ENCODE results near the gene TPD52L1. TPM values are rescaled to one million over a fixed set of nuclear protein-coding genes. Genes with fewer than 3 reads are reported as not detected.

The TPD52L1 gene
- total RNA-seq, 4 donors from 2014 or later: 123 to 234 (median 175) TPM

DNA sequence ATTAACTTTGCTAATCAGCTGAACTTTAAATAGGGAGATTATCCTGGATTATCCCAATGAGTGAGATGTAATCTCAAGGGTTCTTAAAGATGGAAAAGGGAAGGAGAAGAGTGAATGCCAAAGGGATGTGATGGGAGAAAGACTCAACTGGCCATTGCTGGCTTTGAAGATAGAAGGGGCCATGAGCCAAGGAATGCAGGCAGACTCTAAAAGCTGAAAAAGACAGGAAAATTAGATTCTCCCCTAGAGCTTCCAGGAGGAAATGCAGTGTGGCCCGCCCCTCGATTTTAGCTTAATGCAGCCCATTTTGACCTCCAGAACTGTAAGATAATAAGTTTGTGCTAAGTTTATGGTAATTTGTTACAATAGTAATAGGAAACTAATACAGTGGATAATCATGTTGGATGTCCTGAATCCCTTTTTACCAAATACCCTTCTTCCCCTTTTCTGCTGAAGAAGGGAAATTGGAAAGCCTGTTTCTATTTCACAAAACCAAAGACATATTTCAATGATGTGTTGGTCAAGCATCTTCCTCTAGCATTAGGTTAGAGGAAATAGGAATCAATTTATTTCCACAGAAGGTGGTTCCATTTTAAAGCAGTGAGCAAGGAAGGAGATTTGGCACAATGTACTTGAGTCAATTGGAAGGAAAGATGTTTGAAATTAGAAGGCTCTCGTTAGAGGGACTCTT, 151.5 kb downstream of the TPD52L1 start:
- TF ChIP-seq, protein P1, sequence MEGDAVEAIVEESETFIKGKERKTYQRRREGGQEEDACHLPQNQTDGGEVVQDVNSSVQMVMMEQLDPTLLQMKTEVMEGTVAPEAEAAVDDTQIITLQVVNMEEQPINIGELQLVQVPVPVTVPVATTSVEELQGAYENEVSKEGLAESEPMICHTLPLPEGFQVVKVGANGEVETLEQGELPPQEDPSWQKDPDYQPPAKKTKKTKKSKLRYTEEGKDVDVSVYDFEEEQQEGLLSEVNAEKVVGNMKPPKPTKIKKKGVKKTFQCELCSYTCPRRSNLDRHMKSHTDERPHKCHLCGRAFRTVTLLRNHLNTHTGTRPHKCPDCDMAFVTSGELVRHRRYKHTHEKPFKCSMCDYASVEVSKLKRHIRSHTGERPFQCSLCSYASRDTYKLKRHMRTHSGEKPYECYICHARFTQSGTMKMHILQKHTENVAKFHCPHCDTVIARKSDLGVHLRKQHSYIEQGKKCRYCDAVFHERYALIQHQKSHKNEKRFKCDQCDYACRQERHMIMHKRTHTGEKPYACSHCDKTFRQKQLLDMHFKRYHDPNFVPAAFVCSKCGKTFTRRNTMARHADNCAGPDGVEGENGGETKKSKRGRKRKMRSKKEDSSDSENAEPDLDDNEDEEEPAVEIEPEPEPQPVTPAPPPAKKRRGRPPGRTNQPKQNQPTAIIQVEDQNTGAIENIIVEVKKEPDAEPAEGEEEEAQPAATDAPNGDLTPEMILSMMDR (IDR thresholded peaks at IDR 0.05): no peak
- no peak for TF ChIP-seq POLR2A (IDR thresholded peaks at IDR 0.05)
- intact Hi-C loops (cut with DNase I; ENCODE audit: low total_unique reads): no loop called here
- 87 to 92% methylated on average over 3 of the region's 3 CpGs for WGBS, 2 donors
- no peak for DNase-seq (ENCODE audit: low spot score in 2 of 2)
- no peak overlapping the region for H3K4me3 ChIP-seq (ENCODE audit: low read depth, poor library complexity, severe bottlenecking)

DNA sequence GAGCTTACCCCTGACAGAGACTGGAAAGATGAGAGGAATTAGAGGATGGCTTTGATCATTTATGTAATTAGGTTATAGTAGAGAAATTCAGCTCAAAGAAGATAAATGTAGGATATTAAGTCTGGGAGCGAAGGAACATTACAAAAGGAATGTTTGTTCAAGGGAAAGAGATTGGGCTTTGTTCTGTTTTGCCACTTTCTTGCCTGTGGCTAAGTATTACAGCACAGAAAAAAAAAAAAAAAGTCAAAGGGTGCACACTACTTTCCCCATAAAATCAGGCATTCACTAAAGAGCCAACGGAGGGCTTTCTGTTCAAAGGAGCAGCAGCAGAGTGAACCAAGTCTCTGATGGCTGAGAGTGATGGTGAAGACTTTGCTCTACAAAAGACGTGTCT, 153.2 kb downstream of the TPD52L1 start:
- DNase-seq (ENCODE audit: low spot score in 2 of 2): no peak
- no peak for TF ChIP-seq POLR2A (IDR thresholded peaks at IDR 0.05)
- TF ChIP-seq, protein P1 (IDR thresholded peaks at IDR 0.05): no peak
- WGBS, 2 donors: 74 to 76% methylated on average over 3 of the region's 3 CpGs
- intact Hi-C loops (cut with DNase I; ENCODE audit: low total_unique reads): no loop called here
- no peak overlapping the region for H3K4me3 ChIP-seq (ENCODE audit: low read depth, poor library complexity, severe bottlenecking)

DNA sequence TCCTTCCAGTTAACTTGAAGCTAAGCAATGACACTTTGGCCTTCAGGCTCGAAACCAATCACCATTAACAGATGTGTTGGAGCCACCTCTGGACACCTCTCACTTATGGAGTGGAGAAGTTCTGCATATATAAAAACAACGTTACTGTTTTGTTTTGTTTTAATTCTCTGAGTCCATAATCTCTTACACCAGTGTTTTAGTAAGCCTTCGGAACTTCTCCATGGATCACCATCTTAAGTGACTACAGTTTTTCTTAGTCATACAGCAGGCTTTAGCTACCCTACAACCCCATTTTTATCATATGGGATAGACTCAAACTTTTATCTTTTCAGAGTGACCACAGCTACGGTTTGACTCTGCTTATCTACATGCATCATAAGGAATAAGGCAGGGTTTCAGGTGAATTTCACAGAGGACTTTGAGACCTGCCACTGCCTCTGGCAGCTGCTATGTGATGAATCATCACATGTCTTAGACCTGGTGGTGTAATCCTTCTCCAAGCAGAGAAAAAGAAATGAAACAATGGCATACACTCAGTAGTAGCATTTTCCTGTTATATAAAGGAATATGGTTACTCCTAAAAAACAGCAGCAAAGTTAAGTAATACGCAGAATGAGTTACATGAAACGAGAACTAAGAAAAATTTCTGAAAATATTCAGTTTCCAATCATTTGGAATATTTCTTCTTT, 153.7 kb downstream of the TPD52L1 start:
- TF ChIP-seq POLR2A (IDR thresholded peaks at IDR 0.05): no peak
- TF ChIP-seq, protein P1 (IDR thresholded peaks at IDR 0.05): no peak
- no peak overlapping the region for H3K4me3 ChIP-seq (ENCODE audit: low read depth, poor library complexity, severe bottlenecking)
- no peak for DNase-seq (ENCODE audit: low spot score in 2 of 2)
- 83 to 87% methylated on average over 6 of the region's 6 CpGs for whole genome bisulfite sequencing, 2 donors
- intact Hi-C loops (cut with DNase I; ENCODE audit: low total_unique reads): no loop called here

DNA sequence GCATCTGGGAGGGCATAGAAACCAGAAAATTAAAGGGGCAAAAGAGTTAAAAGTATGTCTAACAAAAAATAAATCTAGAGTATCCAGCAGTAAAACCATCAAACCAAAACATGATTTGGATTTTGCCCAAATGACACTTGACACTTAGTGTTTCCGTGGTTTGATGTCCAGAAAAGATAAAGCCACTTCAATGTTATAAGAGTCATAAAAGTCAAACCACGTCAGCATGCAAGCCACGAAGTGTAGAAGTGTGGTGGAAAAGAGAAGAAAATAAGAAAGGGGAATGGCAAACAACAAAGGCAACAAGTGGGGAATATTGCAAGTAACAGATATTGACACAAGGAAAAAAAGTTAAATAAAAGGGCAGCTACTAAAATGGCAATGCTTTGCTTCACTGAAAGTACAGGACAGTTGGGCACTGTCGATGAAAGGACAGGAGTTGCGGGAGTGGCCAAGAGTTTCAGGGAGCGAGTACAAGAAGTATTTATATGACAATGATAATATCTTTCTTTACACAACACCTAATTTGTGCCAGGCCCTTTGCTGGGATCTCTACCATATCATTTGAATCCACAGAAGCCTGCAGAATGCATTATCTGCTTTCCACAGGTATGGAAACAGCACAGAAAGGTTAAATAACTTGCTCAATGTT, 154.5 kb downstream of the TPD52L1 start:
- TF ChIP-seq, protein P1 (IDR thresholded peaks at IDR 0.05): no peak
- TF ChIP-seq POLR2A (IDR thresholded peaks at IDR 0.05): no peak
- WGBS, 2 donors: 48 to 51% methylated on average over 6 of the region's 6 CpGs
- no peak overlapping the region for H3K4me3 ChIP-seq (ENCODE audit: low read depth, poor library complexity, severe bottlenecking)
- no peak for DNase-seq (ENCODE audit: low spot score in 2 of 2)
- intact Hi-C loops (cut with DNase I; ENCODE audit: low total_unique reads): no loop called here

DNA sequence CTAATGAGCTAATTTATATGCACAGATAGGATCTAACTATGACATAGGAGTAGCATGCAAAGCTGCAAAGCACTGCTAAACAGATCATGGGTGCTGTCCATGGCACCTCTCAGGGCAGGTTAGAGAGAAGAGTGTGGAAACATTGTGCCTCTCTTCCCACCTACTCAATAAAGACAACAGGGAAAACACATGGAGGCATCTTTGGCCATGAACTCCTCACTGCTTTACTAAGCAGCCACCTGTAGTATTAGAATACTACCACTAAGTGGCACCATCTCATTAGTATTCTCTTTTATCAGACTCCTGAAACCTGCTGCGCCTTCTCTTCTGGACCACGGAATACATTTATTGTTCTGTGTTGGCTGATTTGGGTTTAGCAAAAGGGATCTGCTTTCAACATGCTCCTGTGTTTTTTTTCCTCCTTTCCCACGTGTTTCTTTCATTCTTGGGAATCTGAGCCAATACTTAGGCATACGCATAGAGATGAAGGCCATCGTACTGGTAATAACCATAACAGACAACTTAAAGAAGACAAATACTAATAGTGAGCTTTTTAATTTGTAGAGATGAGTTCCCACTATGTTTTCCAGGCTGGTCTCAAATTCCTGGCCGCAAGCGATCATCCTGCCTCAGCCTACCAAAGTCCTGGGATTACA, 157.5 kb downstream of the TPD52L1 start:
- TF ChIP-seq, protein P1 (IDR thresholded peaks at IDR 0.05): peak in 1 of 3 donors; percentile 46
- no peak for TF ChIP-seq POLR2A (IDR thresholded peaks at IDR 0.05)
- WGBS, 2 donors: 49 to 51% methylated on average over 7 of the region's 7 CpGs
- intact Hi-C loops (cut with DNase I; ENCODE audit: low total_unique reads): loop anchor here (5.0 kb wide), 1 partner anchor 456 kb away; no protein-coding TSS in a partner anchor
- DNase-seq (ENCODE audit: low spot score in 2 of 2): no peak
- no peak overlapping the region for H3K4me3 ChIP-seq (ENCODE audit: low read depth, poor library complexity, severe bottlenecking)
